Progenitor cell of endocrine pancreas (in vitro differentiated cells): Measurements from ENCODE around the gene ERCC2. TPM values are rescaled to one million over a fixed set of nuclear protein-coding genes. Genes with fewer than 3 reads are reported as not detected.

Source experiments
- DNase-seq: peaks from one replicate; pipeline ENCODE4 v3.0.0; 2021; ENCODE audit warnings: low spot score; ENCODE audit not compliant: unreplicated experiment
- H3K27ac Mint-ChIP-seq: 2 replicates; pipeline ENCODE4 v1.8.0; 2021; ENCODE audit warnings: mild to moderate bottlenecking, moderate library complexity, mixed read lengths
- H3K27me3 Mint-ChIP-seq: 2 replicates; pipeline ENCODE4 v1.8.0; 2021; ENCODE audit warnings: mixed read lengths
- H3K36me3 Mint-ChIP-seq: 2 replicates; pipeline ENCODE4 v1.8.0; 2022; ENCODE audit warnings: mixed read lengths; ENCODE audit not compliant: insufficient read depth
- H3K4me1 Mint-ChIP-seq: 2 replicates; pipeline ENCODE4 v1.8.0; 2021; ENCODE audit warnings: low read depth, mixed read lengths
- H3K4me3 Mint-ChIP-seq: 2 replicates; pipeline ENCODE4 v1.8.0; 2021; ENCODE audit warnings: low read depth, mild to moderate bottlenecking, moderate library complexity, mixed read lengths
- H3K9me3 Mint-ChIP-seq: 2 replicates; pipeline ENCODE4 v1.8.0; 2021; ENCODE audit warnings: low read depth, mixed read lengths
- total RNA-seq: library from RNA; stranded (reverse); gene quantifications from 2 replicates; pipeline ENCODE4 v1.2.1, GENCODE V29; 2021
- TF ChIP-seq, protein P1 (sequence below): fragments of 200-600 bp; sonication (generic); IDR thresholded peaks from one replicate; pipeline ENCODE4 v1.5.0; 2021; ENCODE audit warnings: antibody characterized with exemption, mild to moderate bottlenecking; ENCODE audit not compliant: unreplicated experiment

Gene ERCC2
- total RNA-seq, 1 donor from 2014 or later: 63.8 TPM

GRCh38 chr19:45357445-45357783 is 13.0 kb downstream of the ERCC2 start:
- Mint-ChIP-seq H3K27me3 (no peaks in the 10 kb centered on the region), H3K9me3 (no peaks in the 10 kb centered on the region), H3K4me1 (no peaks in the 10 kb centered on the region), H3K4me3 (no peak overlapping the region), H3K27ac (peak overlapping the region; percentile 69), H3K36me3 (peaks cover 31% of the 10 kb centered on the region)
- DNase-seq: no peak
- TF ChIP-seq, protein P1, sequence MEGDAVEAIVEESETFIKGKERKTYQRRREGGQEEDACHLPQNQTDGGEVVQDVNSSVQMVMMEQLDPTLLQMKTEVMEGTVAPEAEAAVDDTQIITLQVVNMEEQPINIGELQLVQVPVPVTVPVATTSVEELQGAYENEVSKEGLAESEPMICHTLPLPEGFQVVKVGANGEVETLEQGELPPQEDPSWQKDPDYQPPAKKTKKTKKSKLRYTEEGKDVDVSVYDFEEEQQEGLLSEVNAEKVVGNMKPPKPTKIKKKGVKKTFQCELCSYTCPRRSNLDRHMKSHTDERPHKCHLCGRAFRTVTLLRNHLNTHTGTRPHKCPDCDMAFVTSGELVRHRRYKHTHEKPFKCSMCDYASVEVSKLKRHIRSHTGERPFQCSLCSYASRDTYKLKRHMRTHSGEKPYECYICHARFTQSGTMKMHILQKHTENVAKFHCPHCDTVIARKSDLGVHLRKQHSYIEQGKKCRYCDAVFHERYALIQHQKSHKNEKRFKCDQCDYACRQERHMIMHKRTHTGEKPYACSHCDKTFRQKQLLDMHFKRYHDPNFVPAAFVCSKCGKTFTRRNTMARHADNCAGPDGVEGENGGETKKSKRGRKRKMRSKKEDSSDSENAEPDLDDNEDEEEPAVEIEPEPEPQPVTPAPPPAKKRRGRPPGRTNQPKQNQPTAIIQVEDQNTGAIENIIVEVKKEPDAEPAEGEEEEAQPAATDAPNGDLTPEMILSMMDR: no peak

- Mint-ChIP-seq H3K27ac (peak overlapping the region; percentile 69), H3K36me3 (peaks cover 28% of the 10 kb centered on the region), H3K9me3 (no peaks in the 10 kb centered on the region)
Observed at GRCh38 chr19:45356760-45357444, 13.5 kb downstream of the ERCC2 start.

GRCh38 chr19:45355910-45356309 is 14.5 kb downstream of the ERCC2 start:
- Mint-ChIP-seq H3K27ac (no peak overlapping the region), H3K4me3 (no peak overlapping the region), H3K9me3 (no peaks in the 10 kb centered on the region), H3K4me1 (no peaks in the 10 kb centered on the region), H3K36me3 (peaks cover 24% of the 10 kb centered on the region), H3K27me3 (no peaks in the 10 kb centered on the region)
- TF ChIP-seq, protein P1: no peak
- no peak for DNase-seq

More at GRCh38 chr19:45356760-45357444, 13.5 kb downstream of the ERCC2 start:
- Mint-ChIP-seq H3K4me3 (no peak overlapping the region), H3K27me3 (no peaks in the 10 kb centered on the region), H3K4me1 (no peaks in the 10 kb centered on the region)
- TF ChIP-seq, protein P1: no peak
- DNase-seq: no peak

DNA sequence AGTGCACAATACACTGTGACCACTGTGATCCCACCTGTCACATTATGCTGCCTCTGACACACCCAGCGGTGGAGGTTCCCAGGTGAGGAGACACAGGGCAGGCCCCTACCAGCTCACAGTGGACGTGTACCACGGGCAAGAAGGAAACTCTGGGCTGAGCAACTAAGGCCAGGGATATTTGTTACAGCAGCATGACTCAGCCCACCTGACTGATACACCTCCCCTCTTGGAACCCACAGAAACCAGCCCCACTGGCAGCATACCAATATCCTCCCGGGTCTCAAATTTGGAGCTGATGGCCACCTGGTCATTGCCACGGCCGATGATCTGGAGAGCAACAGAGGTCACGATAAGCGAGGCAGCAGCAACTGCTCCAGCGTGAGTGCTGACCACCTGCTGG is 15.0 kb downstream of the ERCC2 start:
- Mint-ChIP-seq H3K27ac (no peak overlapping the region), H3K9me3 (no peaks in the 10 kb centered on the region), H3K4me3 (no peak overlapping the region), H3K4me1 (no peaks in the 10 kb centered on the region), H3K27me3 (no peaks in the 10 kb centered on the region), H3K36me3 (peaks cover 26% of the 10 kb centered on the region)
- no peak for DNase-seq
- TF ChIP-seq, protein P1: no peak

GRCh38 chr19:45354241-45354842 is 16.0 kb downstream of the ERCC2 start:
- TF ChIP-seq, protein P1: no peak
- Mint-ChIP-seq H3K27me3 (no peaks in the 10 kb centered on the region), H3K4me1 (no peaks in the 10 kb centered on the region), H3K9me3 (no peaks in the 10 kb centered on the region), H3K27ac (no peak overlapping the region), H3K4me3 (no peak overlapping the region), H3K36me3 (peaks cover 24% of the 10 kb centered on the region)
- DNase-seq: no peak
